ENCODE results near the gene LAD1.

LAD1 gene

GRCh38 chr1:201391225-201391624 lies 7.9 kb downstream of the LAD1 start:
- DNase-seq: no peak

GRCh38 chr1:201389051-201389450 lies 10.1 kb downstream of the LAD1 start:
- no peak for DNase-seq

GRCh38 chr1:201386208-201386607 lies 12.9 kb downstream of the LAD1 start:
- DNase-seq: no peak

- no peak for DNase-seq
These were observed 13.7 kb downstream of the LAD1 start for GRCh38 chr1:201385299-201385891.

- DNase-seq: no peak
These were observed 14.7 kb downstream of the LAD1 start for GRCh38 chr1:201384406-201384782.

GRCh38 chr1:201383647-201384405 lies 15.3 kb downstream of the LAD1 start:
- DNase-seq: no peak

- no peak for DNase-seq
These were observed 18.0 kb downstream of the LAD1 start for GRCh38 chr1:201381130-201381529.

- DNase-seq: no peak
These were observed 19.3 kb downstream of the LAD1 start for GRCh38 chr1:201379733-201380242.

- DNase-seq: no peak
These were observed 20.3 kb downstream of the LAD1 start for GRCh38 chr1:201378804-201379203.

- no peak for DNase-seq
These were observed 21.5 kb downstream of the LAD1 start, which contains the start of gene TNNT2 for GRCh38 chr1:201377611-201378092. Gene TNNT2 (minus strand): TSS chr1:201377680. CDS start chr1:201373254, 4,426 bp downstream.

GRCh38 chr1:201376464-201377374 lies 22.4 kb downstream of the LAD1 start:
- DNase-seq: no peak

- DNase-seq: no peak
These were observed 23.0 kb downstream of the LAD1 start for GRCh38 chr1:201376107-201376463.

GRCh38 chr1:201375169-201375568 lies 24.0 kb downstream of the LAD1 start:
- DNase-seq: no peak

- no peak for DNase-seq
These were observed 24.8 kb downstream of the LAD1 start for GRCh38 chr1:201374364-201374763.

- no peak for DNase-seq
These were observed 27.3 kb downstream of the LAD1 start for GRCh38 chr1:201371792-201372191.

- no peak for DNase-seq
These were observed 27.8 kb downstream of the LAD1 start for GRCh38 chr1:201371276-201371675.

GRCh38 chr1:201370500-201370899 lies 28.6 kb downstream of the LAD1 start:
- DNase-seq: no peak

GRCh38 chr1:201369209-201369608 lies 29.9 kb downstream of the LAD1 start:
- no peak for DNase-seq

GRCh38 chr1:201366696-201367095 lies 32.4 kb downstream of the LAD1 start:
- DNase-seq: no peak

GRCh38 chr1:201365251-201365650 lies 33.9 kb downstream of the LAD1 start:
- DNase-seq: no peak

- no peak for DNase-seq
These were observed 34.4 kb downstream of the LAD1 start for GRCh38 chr1:201364808-201365105.

GRCh38 chr1:201363467-201363866 lies 35.7 kb downstream of the LAD1 start:
- DNase-seq: no peak

- no peak for DNase-seq
These were observed 36.2 kb downstream of the LAD1 start for GRCh38 chr1:201362906-201363305.

Data from activated gamma-delta T cell (primary cell).